Stimulated activated CD8-positive, alpha-beta memory T cell treated with anti-CD3 and anti-CD28 coated beads, Interleukin-4, amount 100 ng/mL, for 24 hours (primary cell): ENCODE results near the gene NECAP2.
A peak's percentile ranks its signal among the peaks of the same experiment; 100 is the strongest.

ENCODE experiments used
- DNase-seq: peaks from one replicate; pipeline ENCODE4 v3.0.0-alpha.2; 2020; ENCODE audit warnings: low read depth

The NECAP2 gene, protein sequence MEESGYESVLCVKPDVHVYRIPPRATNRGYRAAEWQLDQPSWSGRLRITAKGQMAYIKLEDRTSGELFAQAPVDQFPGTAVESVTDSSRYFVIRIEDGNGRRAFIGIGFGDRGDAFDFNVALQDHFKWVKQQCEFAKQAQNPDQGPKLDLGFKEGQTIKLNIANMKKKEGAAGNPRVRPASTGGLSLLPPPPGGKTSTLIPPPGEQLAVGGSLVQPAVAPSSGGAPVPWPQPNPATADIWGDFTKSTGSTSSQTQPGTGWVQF

DNA sequence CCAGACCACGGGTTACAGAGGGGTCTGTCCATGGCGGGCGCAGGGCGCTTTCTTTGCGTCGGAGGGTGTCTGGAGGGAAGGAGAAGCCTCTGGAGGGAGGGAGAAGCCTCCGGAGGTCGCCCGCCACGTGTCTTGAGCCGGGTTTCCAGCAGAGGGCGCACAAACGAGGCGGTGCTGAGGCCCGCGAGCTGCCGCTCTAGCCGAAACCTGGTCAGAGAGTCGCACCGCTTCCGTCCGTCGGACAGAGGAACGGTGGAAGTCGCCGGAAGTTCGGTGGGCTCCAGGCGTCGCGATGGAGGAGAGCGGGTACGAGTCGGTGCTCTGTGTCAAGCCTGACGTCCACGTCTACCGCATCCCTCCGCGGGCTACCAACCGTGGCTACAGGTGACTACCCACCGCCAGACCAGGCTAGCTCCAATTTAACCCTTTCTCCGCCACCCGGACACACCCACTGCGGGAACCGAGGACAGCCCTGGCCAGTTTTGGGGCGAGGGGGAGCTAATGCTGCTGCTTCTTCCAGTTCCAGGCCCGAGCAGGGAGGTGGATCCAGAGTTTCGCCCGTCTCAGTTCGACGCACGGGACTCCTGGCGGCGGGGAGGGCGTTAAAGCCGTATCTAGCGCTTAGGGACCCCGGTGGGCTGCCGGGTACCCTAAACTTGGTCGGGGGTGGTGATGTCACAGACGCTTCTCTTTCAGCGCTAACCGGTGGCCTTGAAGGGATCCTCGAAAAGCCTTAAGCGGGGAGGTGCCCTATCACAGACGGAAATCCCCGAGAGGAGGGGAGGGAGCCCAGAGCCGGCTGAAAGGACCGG is at the start of gene NECAP2:
TSS of gene NECAP2 (plus strand) at position 255 of the 812 bp plus-strand sequence. CDS start at position 293, 38 bp downstream.
- peak; percentile 95 for DNase-seq

DNA sequence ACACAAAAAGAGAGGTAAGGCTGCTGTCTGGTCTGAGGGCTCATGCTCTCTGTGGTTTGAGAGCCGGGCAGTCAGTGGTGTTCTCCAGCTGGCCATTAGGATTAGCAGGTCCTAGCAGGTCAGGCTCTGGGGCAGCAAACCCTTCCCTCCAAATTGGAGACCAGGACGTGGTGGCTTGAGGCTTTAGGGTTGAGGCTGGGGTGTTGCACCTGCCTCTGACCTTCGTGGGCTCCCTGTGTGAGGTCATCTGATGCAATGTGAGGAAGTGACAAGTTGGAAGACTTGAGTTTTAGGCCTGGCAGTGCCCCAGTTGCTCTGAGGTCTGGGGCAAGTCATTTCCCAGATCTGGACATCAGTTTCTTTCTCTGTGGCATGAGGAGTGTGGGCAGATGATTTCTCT is 49.1 kb upstream of the NECAP2 start:
- DNase-seq: no peak

DNA sequence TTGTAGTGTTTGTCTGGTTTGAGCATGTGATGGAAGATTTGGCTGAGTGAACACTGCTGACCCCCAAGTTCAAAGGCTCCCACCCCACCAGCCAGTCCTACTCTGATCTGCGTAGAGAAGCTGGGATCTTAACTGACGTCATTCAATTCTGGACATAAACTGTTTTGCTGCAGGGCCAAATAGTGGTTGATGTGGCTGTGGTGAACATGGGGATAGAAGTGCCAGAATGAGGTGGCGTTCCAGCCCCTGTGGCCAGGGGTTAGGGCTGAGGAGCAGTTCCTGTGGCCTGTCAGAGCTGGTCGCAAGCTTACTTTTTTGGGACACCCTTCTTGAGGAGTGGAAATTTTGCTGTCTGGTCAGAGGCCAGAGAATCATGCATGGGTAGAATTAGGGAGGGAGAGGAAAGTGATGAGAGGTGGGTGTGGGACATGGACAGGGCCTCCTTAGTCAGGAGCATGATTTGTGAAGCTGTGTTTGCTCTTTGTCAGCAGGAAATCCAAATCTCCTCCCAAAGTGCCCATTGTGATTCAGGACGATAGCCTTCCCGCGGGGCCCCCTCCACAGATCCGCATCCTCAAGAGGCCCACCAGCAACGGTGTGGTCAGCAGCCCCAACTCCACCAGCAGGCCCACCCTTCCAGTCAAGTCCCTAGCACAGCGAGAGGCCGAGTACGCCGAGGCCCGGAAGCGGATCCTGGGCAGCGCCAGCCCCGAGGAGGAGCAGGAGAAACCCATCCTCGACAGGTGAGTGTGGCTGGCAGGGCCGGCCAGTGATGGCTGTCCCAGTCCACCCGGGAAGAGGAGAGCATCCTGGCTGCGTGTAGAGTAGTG is 47.6 kb upstream of the NECAP2 start:
- no peak for DNase-seq

DNA sequence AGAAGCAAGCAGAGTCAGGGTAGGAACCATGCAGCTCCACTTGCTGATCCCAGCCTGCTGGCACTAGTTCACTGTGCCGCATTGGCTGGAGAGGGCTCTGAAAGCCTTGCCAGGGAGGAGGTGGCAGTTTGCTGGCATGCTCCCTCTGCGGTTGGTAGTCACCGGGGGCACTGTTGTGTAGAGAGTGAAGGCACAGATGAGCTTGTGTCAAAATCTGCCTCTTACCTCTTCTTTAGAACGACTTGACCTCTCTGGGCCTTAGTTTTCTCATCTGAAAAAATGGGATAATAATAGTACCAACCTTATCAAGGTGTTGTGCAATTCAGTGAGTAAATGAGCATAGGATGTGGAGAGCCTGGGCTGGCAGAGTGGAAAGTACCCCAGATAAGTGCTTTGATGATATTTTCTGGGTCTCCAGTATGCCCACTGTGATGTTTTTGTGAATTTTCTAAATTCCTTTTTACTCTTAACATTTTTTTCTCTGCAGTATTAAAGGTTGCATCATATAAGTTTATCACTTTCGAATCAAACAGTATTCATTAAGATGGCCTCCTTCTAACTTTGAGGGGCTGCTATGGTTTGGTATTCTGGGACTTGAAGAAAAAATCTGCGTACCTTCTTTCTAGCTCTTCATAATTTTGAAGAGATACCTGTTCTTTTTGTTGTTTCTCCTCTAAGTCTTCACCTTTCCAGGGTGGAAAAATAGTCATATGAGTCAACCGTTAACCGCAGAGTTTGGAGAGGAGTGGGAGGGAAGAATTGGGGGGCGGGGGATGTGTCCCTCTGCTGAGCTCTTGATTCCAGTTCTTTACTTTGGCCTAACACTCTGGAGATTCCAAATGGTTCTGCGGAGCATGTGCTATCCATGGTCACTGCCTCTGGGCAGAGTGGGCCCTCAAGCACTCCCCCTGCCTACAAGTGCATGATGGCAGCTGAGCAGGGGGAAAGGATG is 46.7 kb upstream of the NECAP2 start:
- DNase-seq: no peak

DNA sequence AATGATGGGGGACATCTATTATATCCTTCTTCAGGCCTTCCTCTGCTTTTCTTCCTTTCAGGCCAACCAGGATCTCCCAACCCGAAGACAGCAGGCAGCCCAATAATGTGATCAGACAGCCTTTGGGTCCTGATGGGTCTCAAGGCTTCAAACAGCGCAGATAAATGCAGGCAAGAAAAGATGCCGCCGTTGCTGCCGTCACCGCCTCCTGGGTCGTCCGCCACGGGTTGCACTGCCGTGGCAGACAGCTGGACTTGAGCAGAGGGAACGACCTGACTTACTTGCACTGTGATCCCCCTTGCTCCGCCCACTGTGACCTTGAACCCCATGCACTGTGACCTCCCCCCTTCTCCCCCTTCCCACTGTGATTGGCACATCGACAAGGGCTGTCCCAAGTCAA is 45.5 kb upstream of the NECAP2 start:
- no peak for DNase-seq

DNA sequence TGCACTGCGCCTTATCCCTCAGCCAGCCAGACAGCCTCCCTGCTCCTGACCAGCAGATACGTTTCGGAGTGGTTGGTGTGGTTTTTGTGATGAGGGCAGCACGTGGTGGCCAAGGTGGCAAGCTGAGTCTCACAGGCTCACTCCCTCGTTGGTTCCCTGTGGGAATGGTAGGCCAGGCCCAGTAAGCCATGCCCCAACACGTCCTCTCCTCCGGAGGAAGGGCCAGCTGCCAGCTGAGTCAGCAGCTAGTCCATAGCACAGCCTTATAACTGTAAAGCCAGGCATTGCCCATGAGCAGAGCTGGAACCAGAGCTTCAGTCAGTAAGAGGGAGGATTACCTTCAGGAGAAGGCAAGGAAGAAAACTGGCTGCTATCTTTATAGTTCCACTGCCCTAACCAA is 43.9 kb upstream of the NECAP2 start:
- no peak for DNase-seq

DNA sequence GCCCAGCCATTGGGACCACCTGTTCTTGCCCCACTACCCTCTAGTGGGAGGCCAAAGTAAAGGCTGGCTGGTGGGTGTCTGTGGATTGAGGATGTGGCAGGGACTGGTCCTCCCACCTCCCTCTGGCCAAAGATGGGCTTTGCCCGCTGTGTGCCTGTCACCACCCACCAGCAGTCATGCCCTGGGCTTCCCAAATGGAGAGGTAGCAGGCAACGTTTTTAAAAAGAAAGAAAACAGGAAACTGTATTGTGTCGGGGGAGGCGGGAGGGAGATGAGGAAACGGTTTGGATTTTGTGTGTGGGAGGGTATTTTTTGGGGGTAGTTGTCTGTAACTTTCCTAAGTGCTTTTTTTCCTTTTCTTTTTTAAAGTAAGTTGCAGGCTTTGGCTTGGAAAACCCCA is 43.4 kb upstream of the NECAP2 start:
- DNase-seq: no peak

DNA sequence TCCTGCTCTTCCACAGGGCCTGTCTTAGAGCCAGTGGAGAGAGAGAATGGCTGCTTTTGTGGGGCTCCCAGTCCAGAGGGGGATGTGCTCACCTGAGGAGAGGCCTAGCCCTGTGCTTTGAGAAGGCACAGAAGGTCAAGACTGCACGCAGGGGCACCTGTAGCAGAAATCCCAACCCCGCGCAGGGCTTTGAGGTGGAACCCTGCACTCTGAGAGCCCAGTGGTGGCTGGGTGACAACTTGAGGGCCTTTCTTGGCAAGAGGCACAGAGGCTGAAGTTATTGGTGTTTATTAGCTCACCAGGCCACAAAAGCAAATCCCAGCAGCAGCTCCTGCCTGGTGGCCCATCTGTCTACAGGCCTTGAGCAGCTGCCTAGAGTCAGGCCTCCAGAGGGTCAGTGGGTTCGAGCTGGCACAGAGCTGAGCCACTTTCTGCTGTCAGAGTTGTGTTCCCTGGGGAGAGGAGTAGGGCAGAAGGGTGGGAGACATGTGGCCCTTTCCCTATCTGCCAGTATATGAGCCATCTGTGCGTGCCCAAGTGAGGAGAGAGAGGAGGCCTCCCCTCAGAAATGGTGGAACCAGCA is 42.1 kb upstream of the NECAP2 start:
- no peak for DNase-seq

DNA sequence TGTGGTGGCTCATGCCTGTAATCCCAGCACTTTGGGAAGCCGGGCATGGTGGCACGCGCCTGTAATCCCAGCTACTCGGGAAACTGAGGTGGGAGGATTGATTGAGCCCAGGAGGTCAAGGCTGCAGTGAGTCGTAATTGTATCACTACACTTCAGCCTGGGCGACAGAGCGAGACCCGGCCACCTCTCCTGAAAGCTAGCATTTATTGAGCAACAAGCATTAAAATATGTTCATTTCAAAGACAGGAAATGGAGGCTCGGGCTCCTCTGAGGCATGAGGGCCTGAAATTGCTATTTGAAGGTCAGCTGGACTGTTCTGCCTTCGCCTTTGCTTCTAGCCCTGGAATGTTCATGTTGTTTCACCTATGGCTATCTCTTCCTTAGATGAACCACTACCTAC is 37.8 kb upstream of the NECAP2 start:
- no peak for DNase-seq

DNA sequence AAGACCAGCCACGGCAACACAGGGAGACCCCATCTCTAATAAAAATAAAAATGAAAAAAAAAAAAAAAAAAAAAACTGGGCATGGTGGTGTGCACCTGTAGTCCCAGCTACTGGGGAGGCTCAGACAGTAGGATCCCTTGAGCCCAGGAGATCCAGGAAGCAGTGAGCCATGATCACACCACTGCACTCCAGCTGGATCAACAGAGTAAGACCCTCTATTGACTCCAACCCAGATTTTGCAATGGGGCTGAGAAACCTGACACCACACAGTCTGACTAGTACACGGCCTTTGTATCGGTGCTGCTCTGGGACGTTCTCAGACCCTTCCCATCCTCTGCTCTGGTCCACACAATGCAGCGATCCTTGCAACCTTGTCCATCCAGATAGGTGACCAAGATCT is 35.1 kb upstream of the NECAP2 start:
- DNase-seq: no peak

DNA sequence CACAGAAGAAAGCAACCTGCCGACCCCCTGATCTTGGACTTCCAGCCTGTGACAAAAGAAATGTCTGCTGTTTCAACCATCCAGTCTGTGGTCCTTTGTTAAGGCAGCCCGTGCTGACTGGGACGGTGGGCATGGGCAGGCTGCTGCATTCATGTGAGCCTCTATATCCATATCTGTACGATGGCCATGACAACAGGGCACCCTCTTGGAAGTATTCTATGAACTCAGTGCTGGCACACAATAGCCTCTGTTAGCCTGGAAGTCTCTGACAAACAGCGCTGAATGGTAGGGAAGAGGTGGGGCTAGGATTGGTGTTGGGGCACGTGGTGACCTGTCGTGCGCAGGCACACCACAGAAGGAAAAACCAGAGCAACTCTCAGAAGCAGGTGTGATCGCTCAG is 33.7 kb upstream of the NECAP2 start:
- DNase-seq: no peak

DNA sequence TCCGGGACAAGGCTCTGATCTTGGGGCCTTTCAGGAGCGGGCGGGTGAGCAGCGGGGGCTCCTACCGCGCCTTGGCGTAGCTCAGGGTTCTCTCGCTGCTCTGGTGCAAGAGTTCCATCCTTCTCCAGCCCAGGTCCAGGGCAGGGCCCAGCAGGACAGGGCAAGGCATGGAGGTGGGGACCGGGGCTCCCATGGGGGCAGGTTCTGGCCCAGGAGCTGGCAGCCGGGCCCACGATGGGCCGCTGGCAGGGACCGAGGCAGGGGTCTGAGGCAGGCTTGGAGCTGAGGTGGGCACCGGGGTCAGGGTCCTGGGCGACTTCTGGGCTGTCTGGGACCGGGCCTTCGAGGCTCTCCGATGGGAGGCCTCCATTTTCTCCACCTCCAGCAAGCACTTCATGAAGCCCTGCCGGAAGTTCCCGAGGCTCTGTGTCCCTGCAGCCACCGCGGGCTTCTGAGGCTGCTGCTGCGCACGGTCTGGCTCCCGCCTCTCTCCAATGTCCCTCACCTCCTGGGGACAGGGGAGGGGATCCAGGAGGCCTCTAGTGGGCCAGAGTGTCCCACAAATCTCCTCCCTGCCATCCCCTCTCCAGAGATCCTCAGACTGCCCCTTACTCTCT is 30.9 kb upstream of the NECAP2 start:
- no peak for DNase-seq

DNA sequence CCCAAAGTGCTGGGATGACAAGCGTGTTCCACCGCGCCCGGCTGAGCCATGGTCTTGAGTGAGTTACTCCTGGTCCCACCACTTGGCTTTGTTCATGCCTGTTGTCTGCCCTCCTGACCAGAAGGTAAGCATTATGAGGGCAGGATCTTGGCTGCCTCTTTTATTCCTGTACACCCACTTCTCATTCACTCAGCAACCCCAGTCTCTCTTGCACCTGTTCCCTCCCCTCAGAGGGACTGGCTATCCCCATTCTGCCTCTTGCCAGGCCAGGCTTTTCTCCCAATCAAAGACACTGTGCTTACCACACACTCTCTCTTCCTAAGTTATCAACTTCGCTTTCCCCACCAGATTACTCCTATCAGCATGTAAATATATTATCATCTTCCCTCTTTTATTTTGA is 29.7 kb upstream of the NECAP2 start:
- no peak for DNase-seq

DNA sequence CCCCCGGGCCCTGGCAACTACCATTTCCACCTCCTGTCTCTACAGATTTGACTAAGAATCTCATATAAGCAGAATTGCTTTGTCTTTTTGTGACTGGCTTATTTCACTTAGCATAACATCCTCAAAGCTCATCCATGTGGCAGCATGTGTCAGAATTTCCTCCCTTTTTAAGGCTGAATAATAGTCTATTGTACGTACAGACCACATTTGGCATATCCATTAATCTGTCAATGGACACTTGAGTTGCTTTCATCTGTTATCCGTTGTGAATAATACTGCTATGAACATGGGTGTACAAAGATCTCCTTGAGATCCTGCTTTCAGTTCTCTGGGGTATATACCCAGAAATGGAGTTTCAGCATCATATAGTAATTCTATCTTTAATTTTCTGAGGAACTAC is 27.3 kb upstream of the NECAP2 start:
- no peak for DNase-seq

DNA sequence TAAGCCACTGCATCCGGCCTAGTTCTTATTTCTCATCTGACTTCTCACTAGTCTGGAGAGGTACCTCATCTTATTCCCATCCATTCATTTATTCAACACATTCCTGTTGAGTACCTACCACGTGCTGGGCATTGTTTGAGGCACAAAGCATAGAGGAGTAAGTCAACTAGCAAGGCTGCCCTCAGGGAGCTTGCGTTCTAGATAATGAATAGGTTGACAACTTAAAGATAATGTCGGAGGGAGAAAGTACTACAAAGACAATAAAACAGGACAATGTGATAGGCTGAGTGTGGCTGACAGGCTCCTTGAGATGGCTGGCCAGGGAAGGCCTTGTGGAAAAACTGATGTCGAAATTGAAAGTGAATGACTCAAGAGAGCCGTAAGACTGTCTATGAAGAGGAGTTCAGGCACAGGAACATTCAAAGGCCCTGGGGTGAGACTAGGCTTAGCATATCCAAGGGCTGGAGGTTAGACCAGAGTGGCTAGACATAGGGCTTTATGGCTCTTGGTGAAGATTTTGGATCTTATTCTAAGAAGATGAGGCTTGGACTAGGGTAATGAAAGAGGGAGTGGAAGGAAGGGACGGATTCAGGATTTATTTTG is 21.6 kb upstream of the NECAP2 start:
- no peak for DNase-seq

DNA sequence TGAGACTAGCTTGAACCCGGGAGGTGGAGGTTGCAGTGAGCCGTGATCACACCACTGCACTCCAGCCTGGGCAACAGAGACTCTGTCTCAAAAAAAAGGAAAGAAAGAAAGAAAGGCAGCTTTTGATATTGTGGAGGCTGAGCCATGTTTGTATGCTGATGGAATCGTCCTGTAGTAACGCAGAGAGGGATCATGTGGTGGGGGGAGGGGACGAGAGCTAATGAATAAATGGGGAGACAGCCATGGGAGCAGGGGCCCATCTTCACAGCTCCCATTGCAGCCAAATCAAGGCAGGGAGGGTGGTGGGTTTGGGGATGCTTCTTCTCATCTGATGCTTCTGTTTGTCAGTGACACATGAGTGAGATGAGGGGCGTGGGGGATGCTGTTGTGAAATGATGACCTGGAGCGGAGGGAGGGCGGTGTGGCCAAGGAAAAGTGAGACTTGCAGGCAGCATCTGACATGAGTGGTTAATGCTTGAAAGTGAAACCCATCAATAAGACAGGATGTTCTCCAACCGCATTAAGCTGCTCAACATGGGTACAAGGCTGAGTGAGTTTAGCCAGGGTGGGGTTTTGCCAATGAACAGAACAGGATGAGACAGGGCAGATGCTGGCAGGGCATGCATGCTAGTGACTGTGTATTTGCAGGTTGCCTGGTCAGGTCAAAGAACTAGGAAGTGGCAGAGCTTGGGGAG is 20.0 kb upstream of the NECAP2 start:
- peak; percentile 46 for DNase-seq

DNA sequence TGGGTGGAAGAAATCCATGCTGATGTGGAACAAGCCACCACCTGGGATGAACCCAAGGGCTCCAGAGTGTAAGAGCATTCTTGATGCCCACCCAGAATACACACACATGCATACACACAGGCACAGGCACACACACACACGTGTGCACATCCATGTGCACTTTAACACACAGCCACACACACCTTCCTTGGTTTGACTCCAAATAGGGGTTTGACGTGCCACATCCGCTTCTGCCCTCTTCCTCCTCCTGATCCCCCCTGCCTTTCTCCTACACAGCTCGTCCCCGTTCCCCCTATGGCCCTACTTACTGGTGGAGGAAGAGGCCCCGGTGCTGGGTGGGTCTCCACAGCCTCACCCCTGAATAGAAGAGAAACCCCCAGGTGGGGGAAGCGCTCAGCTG is 19.3 kb upstream of the NECAP2 start:
- DNase-seq: no peak

DNA sequence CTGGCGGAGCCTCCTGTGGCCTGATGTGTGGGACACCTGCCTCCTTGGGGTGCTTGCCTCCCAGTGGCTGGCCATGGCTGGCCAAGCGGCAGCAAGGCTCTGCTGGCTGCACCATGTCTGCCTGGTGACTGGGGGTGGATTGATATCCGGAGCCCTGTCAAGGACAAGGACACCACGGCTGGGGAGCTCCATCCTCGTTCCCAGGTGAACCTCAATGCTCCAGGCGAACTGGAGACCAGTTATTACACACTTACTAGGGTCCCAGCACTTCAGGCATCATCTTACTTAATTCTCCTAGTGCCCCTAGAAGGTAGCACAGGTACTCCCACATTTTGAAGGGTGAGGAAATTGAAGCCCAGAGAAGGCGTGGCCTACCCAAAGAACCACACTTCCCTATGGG is 18.5 kb upstream of the NECAP2 start:
- DNase-seq: no peak

DNA sequence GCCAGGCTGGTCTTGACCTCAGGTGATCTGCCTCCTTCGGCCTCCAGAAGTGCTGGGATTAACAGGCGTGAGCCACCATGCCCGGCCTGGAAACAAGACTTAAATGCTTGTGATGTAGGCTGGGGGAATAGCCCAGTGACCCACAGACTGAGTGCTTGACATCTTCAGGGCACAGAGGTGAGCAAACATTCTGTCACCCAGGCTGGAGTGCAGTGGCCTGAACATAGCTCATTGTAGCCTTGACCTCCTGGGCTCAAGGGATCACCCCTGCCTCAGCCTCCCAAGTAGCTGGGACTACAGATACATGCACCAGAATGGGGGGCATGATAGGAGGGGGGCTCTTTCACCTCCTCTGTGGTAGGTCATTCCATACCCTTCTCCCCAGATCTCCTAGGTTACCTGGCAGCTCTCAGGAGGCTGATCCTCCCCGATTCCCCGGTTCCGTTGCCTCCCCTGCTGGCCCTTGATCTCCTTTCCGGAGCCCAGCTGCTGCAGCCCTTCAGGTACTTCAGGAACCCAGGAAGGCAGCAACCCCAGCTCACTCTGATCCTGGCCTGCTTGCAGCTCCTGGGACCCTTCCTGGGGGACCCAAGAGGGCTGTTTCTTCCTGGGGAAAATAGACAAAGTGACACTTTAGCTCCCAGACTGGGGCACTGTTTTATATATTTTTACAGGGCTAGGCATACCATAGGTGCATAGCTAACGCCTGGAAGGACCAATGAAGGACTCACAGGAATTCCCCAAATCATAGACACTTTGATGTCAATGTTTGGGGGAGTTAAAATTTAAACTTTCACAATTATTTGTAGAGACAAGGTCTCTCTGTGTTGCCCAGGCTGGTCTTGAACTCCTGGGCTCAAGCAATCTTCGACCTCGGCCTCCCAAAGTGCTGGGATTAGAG is 15.1 kb upstream of the NECAP2 start:
- no peak for DNase-seq
